Adipose tissue (tissue), 3 donors: ENCODE measurements around the gene NDST3. TPM values are rescaled to one million over a fixed set of nuclear protein-coding genes. Genes with fewer than 3 reads are reported as not detected.

Source experiments
- H3K27ac ChIP-seq: one replicate; pipeline ENCODE4 v1.5.1; 2013; ENCODE audit warnings: low read depth, low read length
- WGBS, 3 donors: extraction: QIAGEN DNeasy Blood & Tissue Kit; methylation state at CpG; one replicate each; pipeline ENCODE4 v1.1.7; 2013; 5-methylcytosine and 5-hydroxymethylcytosine counted together
- polyA plus RNA-seq, 3 donors: library from polyadenylated mRNA; stranded (reverse); fragments of 200-250 nt; gene quantifications; one replicate each; pipeline ENCODE4 v1.2.3, GENCODE V29; 2013
- donor health status: healthy with polysubstance abuse.
- donor health status: Bipolar disorder and iron deficiency.
- donor health status: healthy.

Gene NDST3
- polyA plus RNA-seq, 3 donors = 0.03 to 0.11 TPM; not detected in 1

GRCh38 chr4:118158763-118159375 lies 124.6 kb downstream of the NDST3 start:
- 62 to 74% (median 69%) methylated on average over 2 of the region's 2 CpGs for WGBS, 3 donors
- H3K27ac ChIP-seq = no peak overlapping the region

DNA sequence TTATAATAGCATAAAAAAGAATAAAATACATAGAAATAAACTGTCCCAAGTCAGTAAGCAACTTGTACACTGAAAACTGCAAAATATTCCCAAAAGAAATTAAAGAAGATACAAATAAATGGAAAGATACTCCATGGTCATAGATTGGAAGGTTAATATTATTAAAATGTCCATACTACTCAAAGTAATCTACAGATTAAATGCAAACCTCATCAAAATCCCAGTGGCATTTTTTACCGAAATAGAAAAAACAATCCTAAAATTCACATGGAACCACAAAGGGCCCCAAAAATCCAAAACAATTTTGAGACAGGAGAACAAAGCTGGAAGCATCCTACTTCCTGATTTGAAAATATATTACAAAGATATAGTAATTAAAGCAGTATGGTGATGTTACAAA lies 133.0 kb downstream of the NDST3 start:
- H3K27ac ChIP-seq = no peak overlapping the region
- 95 to 97% (median 95%) methylated on average over 1 of the region's 1 CpG for WGBS, 3 donors

- no peak overlapping the region for H3K27ac ChIP-seq
- WGBS, 3 donors = 84 to 87% (median 85%) methylated on average over 4 of the region's 4 CpGs
These were observed 137.1 kb downstream of the NDST3 start for GRCh38 chr4:118171381-118171780.

GRCh38 chr4:118173126-118173525 lies 138.8 kb downstream of the NDST3 start:
- H3K27ac ChIP-seq = no peak overlapping the region

GRCh38 chr4:118173956-118174725 lies 139.9 kb downstream of the NDST3 start:
- WGBS, 3 donors = 27 to 60% (median 33%) methylated on average over 4 of the region's 4 CpGs
- no peak overlapping the region for H3K27ac ChIP-seq

DNA sequence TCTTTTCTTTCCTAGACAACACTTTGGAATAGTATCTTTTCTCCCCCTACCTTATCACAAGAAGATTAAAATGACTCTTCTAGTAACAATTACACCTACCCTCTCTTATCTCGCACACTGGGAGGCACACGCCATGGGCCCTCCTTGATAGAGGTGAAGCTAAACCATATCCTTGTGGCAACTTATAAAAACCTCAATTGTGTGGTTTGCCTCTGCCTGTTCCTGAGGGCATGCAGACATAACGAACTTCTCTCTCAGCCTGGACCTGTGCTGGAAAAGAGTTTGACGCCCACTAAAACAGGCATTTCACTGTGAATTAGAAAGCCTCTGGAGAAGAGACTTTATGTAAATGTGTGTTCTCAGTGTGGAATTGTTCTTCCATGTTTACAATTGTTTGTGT lies 141.2 kb downstream of the NDST3 start:
- 56 to 61% (median 57%) methylated on average over 4 of the region's 4 CpGs for WGBS, 3 donors
- H3K27ac ChIP-seq = no peak overlapping the region

GRCh38 chr4:118177126-118177525 lies 142.8 kb downstream of the NDST3 start:
- H3K27ac ChIP-seq = no peak overlapping the region

- WGBS, 3 donors = 66 to 76% (median 71%) methylated on average over 2 of the region's 2 CpGs
- H3K27ac ChIP-seq = no peak overlapping the region
These were observed 146.5 kb downstream of the NDST3 start for GRCh38 chr4:118180776-118181175.

DNA sequence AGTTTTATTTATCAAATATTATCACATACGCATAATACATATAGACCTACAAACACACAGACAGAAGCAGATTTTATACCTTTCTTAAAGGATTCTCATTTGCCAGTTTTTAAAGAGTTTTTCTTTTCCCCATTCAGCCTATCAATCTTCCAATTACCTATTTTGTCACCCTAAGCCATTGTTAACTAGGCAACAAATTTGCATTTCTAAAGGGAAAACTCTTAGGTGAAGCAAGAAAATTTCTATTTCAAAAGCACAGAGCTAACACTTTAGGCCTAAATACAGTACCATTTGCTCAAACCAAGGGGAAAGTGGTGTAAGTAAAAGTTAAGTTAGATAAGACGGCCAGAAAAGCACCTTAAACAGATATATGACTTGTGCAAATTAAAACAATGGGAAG lies 156.6 kb downstream of the NDST3 start:
- 80 to 90% (median 82%) methylated on average over 2 of the region's 2 CpGs for WGBS, 3 donors
- no peak overlapping the region for H3K27ac ChIP-seq

DNA sequence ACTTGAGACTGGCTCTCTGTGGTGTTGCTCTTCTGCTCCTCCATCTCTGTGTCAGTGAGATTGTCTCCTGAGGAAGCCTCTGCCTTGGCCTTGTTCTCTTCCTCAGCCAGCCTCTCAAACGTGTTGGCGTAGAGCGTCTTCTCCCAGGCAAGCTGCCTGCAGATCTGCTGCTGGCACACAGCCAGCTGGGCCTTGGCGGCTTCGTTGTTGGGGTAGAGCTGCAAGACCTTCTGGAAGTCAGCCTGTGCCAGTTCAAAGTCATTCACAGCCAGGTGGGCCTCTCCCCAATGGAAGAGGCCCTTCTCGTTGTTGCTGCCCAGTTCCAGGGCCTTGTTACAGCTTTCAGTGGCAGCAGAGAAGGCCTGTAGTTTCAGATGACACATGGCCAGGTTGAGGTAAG lies 159.1 kb downstream of the NDST3 start:
- WGBS, 3 donors = 82 to 88% (median 85%) methylated on average over 6 of the region's 6 CpGs
- H3K27ac ChIP-seq = no peak overlapping the region

DNA sequence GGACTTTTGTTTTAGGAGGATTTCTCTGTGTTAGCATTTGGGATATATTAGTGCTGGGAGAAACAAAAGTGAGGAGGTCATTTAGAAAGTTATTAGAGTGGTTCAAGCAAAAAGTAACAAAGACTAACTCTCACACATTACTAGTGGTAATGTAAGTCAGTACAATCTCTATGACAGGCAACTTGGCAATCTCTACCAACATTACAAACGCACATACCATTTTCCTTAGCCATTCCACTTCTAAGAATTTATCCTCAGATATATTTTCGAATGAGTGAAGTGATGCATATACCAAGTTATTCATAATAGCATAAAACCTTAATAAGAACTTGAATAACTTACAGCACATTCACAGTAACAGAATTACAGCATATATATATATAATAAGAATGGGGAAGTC lies 172.3 kb downstream of the NDST3 start:
- H3K27ac ChIP-seq = no peak overlapping the region
- 77 to 91% (median 78%) methylated on average over 2 of the region's 2 CpGs for WGBS, 3 donors

GRCh38 chr4:118213101-118213500 lies 178.8 kb downstream of the NDST3 start:
- H3K27ac ChIP-seq = no peak overlapping the region
- 76 to 89% (median 87%) methylated on average over 3 of the region's 3 CpGs for WGBS, 3 donors

GRCh38 chr4:118215826-118216225 lies 181.5 kb downstream of the NDST3 start:
- 90 to 95% (median 93%) methylated on average over 2 of the region's 2 CpGs for WGBS, 3 donors

DNA sequence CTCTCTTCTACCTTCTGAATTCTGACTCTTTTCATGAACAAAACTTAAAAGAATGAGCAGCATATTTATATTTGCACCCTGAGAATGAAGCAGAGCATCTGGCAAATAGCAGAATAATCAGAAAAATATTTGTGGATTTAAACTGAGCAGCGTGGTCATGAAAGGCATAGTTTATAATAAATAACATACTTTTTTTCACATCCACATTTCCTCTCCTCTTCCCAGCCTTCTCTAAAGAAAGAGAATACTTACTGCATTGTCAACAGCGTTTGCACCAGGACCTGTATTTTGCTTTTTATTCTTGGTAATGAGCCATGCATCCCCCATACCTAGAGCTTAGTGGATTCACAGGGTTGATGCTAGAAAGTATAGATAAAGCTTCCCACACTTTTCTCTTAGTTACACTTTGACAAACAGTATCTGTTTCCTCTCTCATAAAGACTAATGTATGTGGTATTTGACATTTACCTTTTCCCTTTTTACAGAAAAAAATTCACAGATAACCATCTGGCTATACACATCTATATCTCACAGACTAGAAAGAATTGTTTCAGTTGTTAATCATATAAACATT lies 187.0 kb downstream of the NDST3 start:
- H3K27ac ChIP-seq = no peak overlapping the region
- WGBS, 3 donors = 44 to 51% (median 50%) methylated on average over 2 of the region's 2 CpGs

More at GRCh38 chr4:118215826-118216225, 181.5 kb downstream of the NDST3 start:
- no peak overlapping the region for H3K27ac ChIP-seq

DNA sequence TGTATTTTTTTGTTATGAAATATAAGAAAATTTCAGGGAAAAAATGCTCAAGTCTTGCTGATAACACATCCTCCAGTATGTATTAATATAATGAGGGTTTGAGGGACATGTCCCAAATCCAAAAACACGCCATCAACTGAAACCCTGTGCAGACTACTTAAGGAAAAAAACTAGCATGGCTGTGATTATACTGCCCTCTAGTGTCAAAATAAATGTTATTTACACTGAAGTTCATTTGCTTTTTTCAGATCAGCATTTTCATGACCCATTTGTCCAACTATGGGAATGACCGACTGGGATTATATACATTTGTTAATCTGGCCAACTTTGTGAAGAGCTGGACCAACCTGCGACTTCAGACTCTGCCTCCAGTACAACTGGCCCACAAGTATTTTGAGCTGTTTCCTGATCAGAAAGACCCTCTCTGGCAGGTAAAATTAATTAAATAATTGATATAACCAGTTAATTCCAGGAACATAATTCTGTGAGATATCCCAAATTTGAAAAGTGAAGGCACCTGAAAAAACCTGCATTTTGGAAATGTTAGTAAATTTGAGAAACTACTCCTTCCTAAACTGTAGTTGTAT lies 190.1 kb downstream of the NDST3 start:
- no peak overlapping the region for H3K27ac ChIP-seq
- WGBS, 3 donors = 5 to 16% (median 11%) methylated on average over 3 of the region's 3 CpGs

- 69 to 78% (median 74%) methylated on average over 4 of the region's 4 CpGs for WGBS, 3 donors
- H3K27ac ChIP-seq = no peak overlapping the region
These were observed 191.2 kb downstream of the NDST3 start for GRCh38 chr4:118225511-118225910.

DNA sequence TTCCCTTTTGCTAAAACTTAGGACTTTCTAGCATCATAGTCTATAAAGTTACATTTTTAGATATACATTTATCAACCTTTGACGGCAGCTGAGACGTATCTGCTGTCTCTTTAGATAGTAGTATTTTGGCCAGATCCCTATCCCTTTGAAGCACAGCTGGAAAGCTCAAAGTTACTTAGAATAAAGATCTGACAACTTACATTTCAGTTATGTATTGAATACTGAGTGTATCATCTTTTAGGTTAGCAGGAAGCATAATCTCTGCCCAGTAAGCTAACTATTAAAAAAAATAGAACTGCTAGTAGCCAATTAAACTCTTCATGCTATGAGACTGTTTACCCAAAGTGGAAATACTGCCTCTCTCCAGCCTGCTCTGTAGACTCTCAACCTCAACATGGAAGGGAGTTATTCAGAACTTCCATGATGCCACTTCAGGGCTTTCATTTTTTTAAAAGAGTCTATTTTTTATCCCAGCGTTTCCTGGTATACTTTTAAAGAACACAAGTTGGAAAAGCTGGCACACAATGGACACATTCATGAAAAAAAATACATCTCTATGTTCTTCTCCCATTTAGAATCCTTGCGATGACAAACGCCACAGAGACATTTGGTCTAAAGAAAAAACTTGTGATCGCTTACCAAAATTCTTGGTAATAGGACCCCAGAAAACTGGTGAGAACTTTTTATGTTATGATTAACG lies 192.2 kb downstream of the NDST3 start:
- WGBS, 3 donors = 63 to 75% (median 73%) methylated on average over 7 of the region's 7 CpGs
- H3K27ac ChIP-seq = no peak overlapping the region

DNA sequence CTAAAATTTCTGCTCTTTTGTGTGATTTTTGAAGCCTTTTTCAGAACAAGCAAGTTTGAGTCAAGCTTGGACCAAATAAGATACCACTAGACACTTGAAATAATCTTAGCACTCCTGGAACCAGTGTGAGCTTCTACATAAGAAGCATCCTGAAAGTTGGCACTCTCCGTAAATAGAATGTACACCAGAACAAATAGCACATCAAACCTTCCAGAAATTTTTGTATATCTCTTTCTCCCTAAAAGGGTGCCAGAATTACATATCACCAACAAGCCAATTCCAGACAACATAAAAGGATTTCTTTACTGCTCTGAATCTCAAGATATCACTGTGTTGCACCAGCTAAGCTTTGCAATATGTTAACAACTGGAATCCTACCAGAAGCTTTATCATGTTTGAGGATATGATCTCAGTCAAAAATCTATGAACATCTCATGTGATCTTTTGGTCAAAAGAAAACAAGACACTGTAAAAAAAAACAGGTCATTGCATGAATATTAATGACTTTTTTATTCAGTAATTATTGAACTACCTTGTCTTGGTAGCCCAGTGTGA lies 201.4 kb downstream of the NDST3 start:
- WGBS, 3 donors = 77 to 100% (median 83%) methylated on average over 1 of the region's 1 CpG
- H3K27ac ChIP-seq = no peak overlapping the region

GRCh38 chr4:118237531-118237930 lies 203.2 kb downstream of the NDST3 start:
- 88 to 92% (median 90%) methylated on average over 2 of the region's 2 CpGs for WGBS, 3 donors
- H3K27ac ChIP-seq = no peak overlapping the region
